NB4 (cell line): Measurements from ENCODE around the gene POFUT1.
"Not testable (repeated sequence)": the region's sequence is repeated elsewhere in the genome, so short reads cannot be mapped to it uniquely, and the experiment has no call there.

ENCODE experiments used
- DNase-seq: peaks from one replicate; pipeline ENCODE4 v3.0.0; 2010; ENCODE audit warnings: low read depth
- H3K4me3 ChIP-seq: one replicate; pipeline ENCODE4 v1.5.1; 2011; ENCODE audit warnings: mild to moderate bottlenecking, low read depth, low read length, moderate library complexity
- MYC ChIP-seq: IDR thresholded peaks from 2 replicates; pipeline ENCODE4 v1.6.1; 2011; ENCODE audit warnings: low read depth, low read length
- POLR2A ChIP-seq: IDR thresholded peaks from 2 replicates; pipeline ENCODE4 v1.6.1; 2011; ENCODE audit warnings: mild to moderate bottlenecking; ENCODE audit not compliant: insufficient read length; ENCODE audit errors: extremely low read depth
- TF ChIP-seq, protein P1 (sequence below): IDR thresholded peaks from one replicate; pipeline ENCODE4 v1.5.1; 2012; ENCODE audit warnings: low read depth, low read length
- TF ChIP-seq, protein P2 (sequence below): IDR thresholded peaks from 2 replicates; pipeline ENCODE4 v1.6.1; 2011; ENCODE audit warnings: low read depth, low read length

The POFUT1 gene

DNA sequence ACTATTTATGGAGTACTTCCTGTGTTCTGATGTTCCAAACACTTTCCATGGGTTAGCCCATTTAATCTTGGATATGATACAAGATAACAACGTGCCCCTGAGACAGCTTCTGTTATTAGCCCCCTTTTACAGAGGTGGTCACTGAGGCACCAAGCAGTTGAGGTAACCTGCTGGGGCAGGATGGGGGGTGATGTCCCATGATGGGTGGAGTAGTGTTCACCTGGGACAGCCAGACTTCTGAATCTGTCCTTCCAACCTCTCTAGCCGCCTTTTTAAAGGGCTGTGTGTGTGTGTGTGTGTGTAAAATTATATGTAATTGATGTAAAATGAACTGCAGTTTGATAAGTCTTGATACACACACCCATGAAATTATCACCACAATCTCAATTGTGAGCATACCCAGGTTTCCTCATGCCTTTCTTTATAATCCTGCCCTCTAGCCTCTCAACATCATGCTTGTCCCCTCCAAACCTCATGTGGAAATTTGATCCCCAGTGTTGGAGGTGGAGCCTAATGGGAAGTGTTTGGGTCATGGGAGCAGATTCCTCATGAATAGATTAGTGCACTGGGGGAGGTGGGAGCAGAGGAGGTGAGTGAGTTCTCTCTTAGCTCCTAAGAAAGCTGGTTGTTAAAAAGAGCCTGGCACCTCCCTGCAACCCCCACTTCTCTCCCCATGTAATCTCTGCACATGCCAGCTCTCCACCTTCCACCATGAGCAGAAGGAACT is 39.3 kb upstream of the POFUT1 start:
- no peak for DNase-seq
- TF ChIP-seq, protein P1, sequence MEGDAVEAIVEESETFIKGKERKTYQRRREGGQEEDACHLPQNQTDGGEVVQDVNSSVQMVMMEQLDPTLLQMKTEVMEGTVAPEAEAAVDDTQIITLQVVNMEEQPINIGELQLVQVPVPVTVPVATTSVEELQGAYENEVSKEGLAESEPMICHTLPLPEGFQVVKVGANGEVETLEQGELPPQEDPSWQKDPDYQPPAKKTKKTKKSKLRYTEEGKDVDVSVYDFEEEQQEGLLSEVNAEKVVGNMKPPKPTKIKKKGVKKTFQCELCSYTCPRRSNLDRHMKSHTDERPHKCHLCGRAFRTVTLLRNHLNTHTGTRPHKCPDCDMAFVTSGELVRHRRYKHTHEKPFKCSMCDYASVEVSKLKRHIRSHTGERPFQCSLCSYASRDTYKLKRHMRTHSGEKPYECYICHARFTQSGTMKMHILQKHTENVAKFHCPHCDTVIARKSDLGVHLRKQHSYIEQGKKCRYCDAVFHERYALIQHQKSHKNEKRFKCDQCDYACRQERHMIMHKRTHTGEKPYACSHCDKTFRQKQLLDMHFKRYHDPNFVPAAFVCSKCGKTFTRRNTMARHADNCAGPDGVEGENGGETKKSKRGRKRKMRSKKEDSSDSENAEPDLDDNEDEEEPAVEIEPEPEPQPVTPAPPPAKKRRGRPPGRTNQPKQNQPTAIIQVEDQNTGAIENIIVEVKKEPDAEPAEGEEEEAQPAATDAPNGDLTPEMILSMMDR = no peak
- TF ChIP-seq MYC (no peak), POLR2A (no peak)
- TF ChIP-seq, protein P2, sequence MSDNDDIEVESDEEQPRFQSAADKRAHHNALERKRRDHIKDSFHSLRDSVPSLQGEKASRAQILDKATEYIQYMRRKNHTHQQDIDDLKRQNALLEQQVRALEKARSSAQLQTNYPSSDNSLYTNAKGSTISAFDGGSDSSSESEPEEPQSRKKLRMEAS = no peak
- H3K4me3 ChIP-seq = no peak overlapping the region

DNA sequence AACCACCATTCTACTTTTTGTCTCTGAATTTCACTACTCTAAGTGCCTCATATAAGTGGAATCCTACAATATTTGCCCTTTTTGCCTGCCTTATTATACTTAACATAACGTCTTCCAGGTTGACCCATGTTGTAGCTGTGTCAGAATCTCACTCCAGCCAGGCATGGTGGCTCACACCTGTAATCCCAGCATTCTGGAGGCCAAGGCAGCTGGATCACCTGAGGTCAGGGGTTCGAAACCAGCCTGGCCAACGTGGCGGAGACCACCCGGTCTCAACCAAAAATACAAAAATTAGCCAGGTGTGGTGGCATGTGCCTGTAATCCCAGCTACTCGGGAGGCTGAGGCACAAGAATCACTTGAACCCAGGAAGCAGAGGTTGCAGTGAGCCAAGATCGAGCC is 30.0 kb upstream of the POFUT1 start:
- not testable (repeated sequence) for DNase-seq, H3K4me3 ChIP-seq

DNA sequence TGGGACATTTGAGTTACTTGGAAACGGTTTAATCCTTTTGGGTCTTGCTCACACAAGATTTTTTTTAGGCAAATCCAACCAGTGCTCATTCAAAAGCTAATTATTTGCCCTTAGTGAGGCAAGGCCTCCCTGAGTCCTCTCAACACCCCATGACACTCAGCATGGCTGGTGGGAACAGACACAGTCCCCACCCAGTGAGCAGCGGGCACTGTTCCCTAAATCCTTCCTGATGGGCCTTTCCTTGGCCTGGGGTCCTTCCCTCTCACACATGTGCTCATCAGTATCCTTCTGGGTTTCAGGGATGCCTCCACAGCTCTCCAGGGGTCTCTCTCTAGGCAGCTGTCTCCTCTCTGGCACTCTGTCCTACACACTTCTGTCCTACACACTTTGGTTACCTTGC is 28.2 kb upstream of the POFUT1 start:
- TF ChIP-seq, protein P1 = no peak
- no peak for TF ChIP-seq MYC
- no peak for DNase-seq

DNA sequence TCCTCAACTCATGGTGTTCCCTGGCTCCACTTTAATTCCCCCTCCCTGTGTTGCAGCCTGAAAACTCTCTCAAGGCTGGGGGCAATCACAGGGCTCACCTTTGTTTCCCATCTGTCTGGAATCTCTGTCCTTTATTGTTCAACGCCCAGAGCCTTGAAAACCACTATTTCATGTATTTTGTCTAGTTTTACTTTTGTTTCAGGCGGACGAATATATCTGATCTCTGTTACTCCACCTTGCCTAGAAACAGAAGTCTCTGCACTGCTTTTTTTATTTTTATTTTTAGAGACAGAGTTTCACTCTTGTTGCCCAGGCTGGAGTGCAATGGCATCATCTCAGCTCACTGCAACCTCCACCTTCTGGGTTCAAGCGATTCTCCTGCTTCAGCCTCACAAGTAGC is 27.7 kb upstream of the POFUT1 start:
- no peak for DNase-seq
- no peak overlapping the region for H3K4me3 ChIP-seq
- TF ChIP-seq, protein P2 = no peak
- TF ChIP-seq, protein P1 = no peak
- no peak for TF ChIP-seq POLR2A
- TF ChIP-seq MYC = no peak

More for the DNA sequence above, 28.2 kb upstream of the POFUT1 start:
- no peak overlapping the region for H3K4me3 ChIP-seq

DNA sequence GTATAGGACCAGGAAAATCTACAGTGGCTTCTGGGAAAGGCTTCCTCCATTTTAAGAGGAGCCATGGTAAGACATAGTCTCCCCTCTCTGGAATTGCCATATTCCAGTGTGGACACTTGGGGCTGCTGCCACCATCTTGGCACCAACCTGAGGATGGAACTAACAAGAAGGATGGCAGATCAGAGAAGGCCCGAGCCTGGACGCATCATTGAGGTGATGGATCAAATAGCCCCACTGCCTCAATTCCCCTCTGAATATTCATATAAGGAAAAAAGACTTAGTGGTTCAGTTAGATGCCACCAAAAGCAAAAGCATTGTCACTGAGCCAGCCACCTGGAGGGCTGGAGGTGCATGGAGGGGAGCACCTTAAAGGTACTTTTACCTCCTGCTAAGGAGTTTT is 26.1 kb upstream of the POFUT1 start:
- DNase-seq = no peak
- no peak overlapping the region for H3K4me3 ChIP-seq
- TF ChIP-seq, protein P2 = no peak
- no peak for TF ChIP-seq MYC

DNA sequence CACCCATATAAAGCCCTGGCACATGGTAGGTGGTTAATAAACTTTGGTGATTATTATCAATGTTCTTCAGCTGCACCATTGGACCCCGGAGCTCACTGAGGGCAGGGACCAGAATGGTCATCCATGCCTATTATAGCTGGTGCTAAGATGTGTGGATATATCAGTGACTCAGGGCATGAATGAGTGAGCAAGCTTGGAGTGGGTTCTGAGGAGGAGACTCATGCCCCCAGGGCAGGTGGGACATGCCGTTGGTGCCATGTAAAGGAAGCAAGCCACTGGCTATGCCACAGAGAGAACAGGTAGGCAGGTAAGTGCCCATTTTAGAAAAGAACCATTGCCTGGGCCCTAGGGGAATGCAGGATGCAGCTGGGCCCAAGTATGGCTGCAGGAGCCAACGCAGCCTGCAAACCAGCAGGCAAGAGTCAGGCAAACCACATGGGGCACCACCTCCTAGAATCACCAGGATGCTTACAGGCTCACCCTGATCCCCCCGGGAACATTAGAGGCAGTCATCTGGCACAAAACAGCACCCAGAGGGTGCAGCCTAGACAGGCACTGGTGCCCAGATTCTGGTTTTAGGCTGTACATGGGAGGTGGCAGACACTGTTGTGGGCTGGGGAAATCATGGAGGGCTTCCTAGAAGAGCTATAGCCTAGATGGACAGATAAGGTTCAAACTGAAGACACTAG is 23.6 kb upstream of the POFUT1 start:
- DNase-seq = no peak
- no peak for TF ChIP-seq MYC
- TF ChIP-seq, protein P2 = no peak
- TF ChIP-seq, protein P1 = no peak
- no peak for TF ChIP-seq POLR2A
- H3K4me3 ChIP-seq = no peak overlapping the region
